HEK293 (cell line): ENCODE data around the gene TSSK3.

Experiments
- BCL11A ChIP-seq: fragments of 450-650 bp; formaldehyde crosslinking; IDR thresholded peaks from 2 replicates; pipeline ENCODE4 v1.5.1; 2016; ENCODE audit warnings: low read depth, missing biosample characterization, missing genetic modification characterization
- GLIS2 ChIP-seq: fragments of 450-650 bp; formaldehyde crosslinking; IDR thresholded peaks from 2 replicates; pipeline ENCODE4 v1.5.1; 2016; ENCODE audit warnings: missing biosample characterization, missing genetic modification characterization
- HOXA7 ChIP-seq: sonication (generic); formaldehyde crosslinking; IDR thresholded peaks from 2 replicates; pipeline ENCODE4 v1.8.1; 2022; ENCODE audit warnings: missing genetic modification reagents, borderline replicate concordance
- KLF16 ChIP-seq: fragments of 450-650 bp; formaldehyde crosslinking; IDR thresholded peaks from 2 replicates; pipeline ENCODE4 v1.5.1; 2017; ENCODE audit warnings: missing biosample characterization, missing genetic modification characterization
- KLF9 ChIP-seq: fragments of 450-650 bp; formaldehyde crosslinking; IDR thresholded peaks from 2 replicates; pipeline ENCODE4 v1.5.1; 2016; ENCODE audit warnings: missing biosample characterization, missing genetic modification characterization, low read depth
- MZF1 ChIP-seq: fragments of 450-650 bp; formaldehyde crosslinking; IDR thresholded peaks from 2 replicates; pipeline ENCODE4 v1.5.1; 2017; ENCODE audit warnings: missing biosample characterization, missing genetic modification characterization, borderline replicate concordance
- SCRT1 ChIP-seq: fragments of 450-650 bp; formaldehyde crosslinking; IDR thresholded peaks from 2 replicates; pipeline ENCODE4 v1.5.1; 2016; ENCODE audit warnings: missing biosample characterization, missing genetic modification characterization, borderline replicate concordance
- SCRT2 ChIP-seq: fragments of 450-650 bp; formaldehyde crosslinking; IDR thresholded peaks from 2 replicates; pipeline ENCODE4 v1.5.1; 2016; ENCODE audit warnings: missing biosample characterization, missing genetic modification characterization
- SETDB1 ChIP-seq: IDR thresholded peaks from one replicate; pipeline ENCODE4 v1.6.1; 2017; ENCODE audit warnings: mild to moderate bottlenecking, low read length, moderate library complexity, mixed read lengths; ENCODE audit not compliant: insufficient read length
- SP2 ChIP-seq: fragments of 450-650 bp; formaldehyde crosslinking; IDR thresholded peaks from 2 replicates; pipeline ENCODE4 v1.5.1; 2016; ENCODE audit warnings: missing biosample characterization, missing genetic modification characterization
- YY1 ChIP-seq: fragments of 450-650 bp; formaldehyde crosslinking; IDR thresholded peaks from 2 replicates; pipeline ENCODE4 v1.5.1; 2018; ENCODE audit warnings: missing biosample characterization, missing genetic modification characterization
- ZFHX2 ChIP-seq: fragments of 450-650 bp; formaldehyde crosslinking; conservative IDR thresholded peaks from 2 replicates; pipeline ENCODE4 v1.5.1; 2016; ENCODE audit warnings: missing biosample characterization, missing genetic modification characterization
- ZFP69B ChIP-seq: fragments of 450-650 bp; formaldehyde crosslinking; IDR thresholded peaks from 2 replicates; pipeline ENCODE4 v1.5.1; 2016; ENCODE audit warnings: missing biosample characterization, missing genetic modification characterization
- ZNF169 ChIP-seq: fragments of 450-650 bp; formaldehyde crosslinking; IDR thresholded peaks from 2 replicates; pipeline ENCODE4 v1.5.1; 2016; ENCODE audit warnings: missing biosample characterization, missing genetic modification characterization
- ZNF184 ChIP-seq: fragments of 450-650 bp; IDR thresholded peaks from 2 replicates; pipeline ENCODE4 v1.5.1; 2018; ENCODE audit warnings: missing biosample characterization, mild to moderate bottlenecking, missing genetic modification characterization
- ZNF266 ChIP-seq: fragments of 450-650 bp; formaldehyde crosslinking; IDR thresholded peaks from 2 replicates; pipeline ENCODE4 v1.5.1; 2016; ENCODE audit warnings: missing biosample characterization, missing genetic modification characterization, low read depth
- ZNF324 ChIP-seq: fragments of 450-650 bp; formaldehyde crosslinking; IDR thresholded peaks from 2 replicates; pipeline ENCODE4 v1.5.1; 2016; ENCODE audit warnings: missing biosample characterization, missing genetic modification characterization
- ZNF350 ChIP-seq: fragments of 450-650 bp; formaldehyde crosslinking; IDR thresholded peaks from 2 replicates; pipeline ENCODE4 v1.5.0; 2017; ENCODE audit warnings: missing biosample characterization, mild to moderate bottlenecking, missing genetic modification characterization
- ZNF366 ChIP-seq: fragments of 450-650 bp; formaldehyde crosslinking; conservative IDR thresholded peaks from 2 replicates; pipeline ENCODE4 v1.5.1; 2016; ENCODE audit warnings: missing biosample characterization, missing genetic modification characterization
- ZNF404 ChIP-seq: fragments of 450-650 bp; formaldehyde crosslinking; IDR thresholded peaks from 2 replicates; pipeline ENCODE4 v1.5.1; 2017; ENCODE audit warnings: missing biosample characterization, missing genetic modification characterization
- ZNF473 ChIP-seq: fragments of 450-650 bp; formaldehyde crosslinking; IDR thresholded peaks from 2 replicates; pipeline ENCODE4 v1.5.1; 2017; ENCODE audit warnings: missing biosample characterization, missing genetic modification characterization
- ZNF48 ChIP-seq: fragments of 450-650 bp; formaldehyde crosslinking; IDR thresholded peaks from 2 replicates; pipeline ENCODE4 v1.5.1; 2016; ENCODE audit warnings: missing biosample characterization, missing genetic modification characterization
- ZNF510 ChIP-seq: fragments of 450-650 bp; formaldehyde crosslinking; IDR thresholded peaks from 2 replicates; pipeline ENCODE4 v1.5.1; 2018; ENCODE audit warnings: mild to moderate bottlenecking, missing genetic modification characterization, missing biosample characterization; ENCODE audit not compliant: insufficient replicate concordance
- ZNF529 ChIP-seq: fragments of 450-650 bp; formaldehyde crosslinking; IDR thresholded peaks from 2 replicates; pipeline ENCODE4 v1.5.1; 2017; ENCODE audit warnings: missing genetic modification characterization, missing biosample characterization; ENCODE audit not compliant: insufficient replicate concordance
- ZNF596 ChIP-seq: fragments of 450-650 bp; IDR thresholded peaks from 2 replicates; pipeline ENCODE4 v1.5.0; 2018; ENCODE audit warnings: missing biosample characterization, mild to moderate bottlenecking, missing genetic modification characterization, moderate library complexity
- ZNF624 ChIP-seq: fragments of 450-650 bp; formaldehyde crosslinking; IDR thresholded peaks from 2 replicates; pipeline ENCODE4 v1.5.1; 2017; ENCODE audit warnings: missing biosample characterization, missing genetic modification characterization
- ZNF76 ChIP-seq: fragments of 450-650 bp; formaldehyde crosslinking; IDR thresholded peaks from 2 replicates; pipeline ENCODE4; 2016; ENCODE audit warnings: low read depth, missing biosample characterization, missing genetic modification characterization, borderline replicate concordance
- ZNF776 ChIP-seq: fragments of 450-650 bp; formaldehyde crosslinking; IDR thresholded peaks from 2 replicates; pipeline ENCODE4 v1.5.0; 2017; ENCODE audit warnings: missing biosample characterization, missing genetic modification characterization, borderline replicate concordance
- TF ChIP-seq, protein P1 (sequence below): fragments of 450-650 bp; formaldehyde crosslinking; IDR thresholded peaks from 2 replicates; pipeline ENCODE4 v1.5.1; 2016; ENCODE audit warnings: missing biosample characterization, missing genetic modification characterization
- TF ChIP-seq, protein P2 (sequence below): fragments of 450-650 bp; formaldehyde crosslinking; IDR thresholded peaks from 2 replicates; pipeline ENCODE4 v1.5.1; 2016; ENCODE audit warnings: missing biosample characterization, missing genetic modification characterization, low read depth
- TF ChIP-seq, protein P3 (sequence below): fragments of 450-650 bp; formaldehyde crosslinking; IDR thresholded peaks from 2 replicates; pipeline ENCODE4 v1.5.1; 2017; ENCODE audit warnings: missing biosample characterization, missing genetic modification characterization
- TF ChIP-seq, protein P4 (sequence below): fragments of 450-650 bp; formaldehyde crosslinking; IDR thresholded peaks from 2 replicates; pipeline ENCODE4 v1.5.1; 2017; ENCODE audit warnings: missing biosample characterization, missing genetic modification characterization
- TF ChIP-seq, protein P5 (sequence below): fragments of 450-650 bp; formaldehyde crosslinking; IDR thresholded peaks from 2 replicates; pipeline ENCODE4 v1.5.1; 2016; ENCODE audit warnings: missing biosample characterization, missing genetic modification characterization

TSSK3 gene

DNA sequence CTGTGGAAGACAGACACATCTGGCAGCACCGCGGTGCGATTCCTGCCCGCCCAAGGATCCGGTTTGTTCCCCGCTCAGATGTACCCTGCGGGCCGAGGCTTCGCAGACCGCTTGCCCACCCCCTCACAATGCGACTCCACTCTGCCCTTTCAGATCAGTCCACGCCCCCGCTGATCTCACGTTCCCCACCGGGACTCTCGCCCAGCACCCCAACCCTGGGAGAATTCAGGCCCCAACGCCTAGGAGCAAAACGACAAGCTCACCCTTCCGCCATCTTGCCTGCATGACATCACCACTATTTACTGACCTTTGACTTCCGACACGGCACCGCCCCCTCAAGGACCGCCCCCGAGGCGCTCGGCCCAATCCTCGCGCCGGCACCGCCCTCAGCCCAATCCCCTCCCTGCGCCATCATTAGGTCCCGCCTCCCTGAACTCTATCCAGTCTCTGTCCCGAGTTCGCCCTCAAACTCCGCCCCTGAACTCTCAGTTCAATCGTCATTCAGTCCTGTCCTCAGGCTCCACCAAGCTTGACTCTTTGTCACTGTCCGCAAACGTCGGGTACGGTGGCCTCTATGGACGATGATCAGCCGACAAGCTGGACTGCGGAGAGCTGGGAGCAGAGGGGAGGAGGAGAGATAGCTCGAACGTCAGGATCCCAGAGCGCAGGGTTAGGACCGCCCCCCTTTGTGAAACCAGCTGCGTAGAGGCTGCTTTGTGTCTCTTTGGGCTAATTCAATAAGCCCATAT is 32.0 kb downstream of the TSSK3 start, which contains the start of gene BSDC1 (continued):
- TF ChIP-seq MZF1 (tag by site-specific recombination) (no peak), ZNF169 (tag by site-specific recombination) (0 out of 2 replicates have a peak, but pooled peaks have one; percentile 48), BCL11A (tag by site-specific recombination) (peak; percentile 14; the same call in 1 of the 2 replicates), ZNF776 (tag by site-specific recombination) (no peak), SP2 (tag by site-specific recombination) (peak; percentile 100), ZFHX2 (tag by site-specific recombination) (peak; percentile 88), ZNF76 (tag by site-specific recombination) (peak; percentile 77), ZNF366 (tag by site-specific recombination) (peak; percentile 30; the same call in 1 of the 2 replicates), SETDB1 (peak; percentile 59), ZNF529 (tag by site-specific recombination) (no peak), KLF16 (tag by site-specific recombination) (peak; percentile 98), ZNF473 (tag by site-specific recombination) (no peak), GLIS2 (tag by site-specific recombination) (no peak; the same call in 1 of the 2 replicates), SCRT2 (tag by site-specific recombination) (no peak), ZNF48 (tag by site-specific recombination) (no peak), ZNF324 (tag by site-specific recombination) (peak; percentile 91; the same call in 1 of the 2 replicates), YY1 (tag by site-specific recombination) (peak; percentile 92; the same call in 1 of the 2 replicates), ZNF266 (tag by site-specific recombination) (no peak), ZNF596 (tag by site-specific recombination) (no peak), KLF9 (tag by site-specific recombination) (peak; percentile 99), ZNF350 (no peak), ZNF510 (tag by site-specific recombination) (no peak), ZFP69B (peak; percentile 57), HOXA7 (CRISPR knock-in tag) (no peak), ZNF624 (tag by site-specific recombination) (no peak), SCRT1 (tag by site-specific recombination) (no peak), ZNF404 (tag by site-specific recombination) (no peak), ZNF184 (tag by site-specific recombination) (no peak)
- TF ChIP-seq, protein P1, sequence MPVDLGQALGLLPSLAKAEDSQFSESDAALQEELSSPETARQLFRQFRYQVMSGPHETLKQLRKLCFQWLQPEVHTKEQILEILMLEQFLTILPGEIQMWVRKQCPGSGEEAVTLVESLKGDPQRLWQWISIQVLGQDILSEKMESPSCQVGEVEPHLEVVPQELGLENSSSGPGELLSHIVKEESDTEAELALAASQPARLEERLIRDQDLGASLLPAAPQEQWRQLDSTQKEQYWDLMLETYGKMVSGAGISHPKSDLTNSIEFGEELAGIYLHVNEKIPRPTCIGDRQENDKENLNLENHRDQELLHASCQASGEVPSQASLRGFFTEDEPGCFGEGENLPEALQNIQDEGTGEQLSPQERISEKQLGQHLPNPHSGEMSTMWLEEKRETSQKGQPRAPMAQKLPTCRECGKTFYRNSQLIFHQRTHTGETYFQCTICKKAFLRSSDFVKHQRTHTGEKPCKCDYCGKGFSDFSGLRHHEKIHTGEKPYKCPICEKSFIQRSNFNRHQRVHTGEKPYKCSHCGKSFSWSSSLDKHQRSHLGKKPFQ (tag by site-specific recombination): no peak
- TF ChIP-seq, protein P2, sequence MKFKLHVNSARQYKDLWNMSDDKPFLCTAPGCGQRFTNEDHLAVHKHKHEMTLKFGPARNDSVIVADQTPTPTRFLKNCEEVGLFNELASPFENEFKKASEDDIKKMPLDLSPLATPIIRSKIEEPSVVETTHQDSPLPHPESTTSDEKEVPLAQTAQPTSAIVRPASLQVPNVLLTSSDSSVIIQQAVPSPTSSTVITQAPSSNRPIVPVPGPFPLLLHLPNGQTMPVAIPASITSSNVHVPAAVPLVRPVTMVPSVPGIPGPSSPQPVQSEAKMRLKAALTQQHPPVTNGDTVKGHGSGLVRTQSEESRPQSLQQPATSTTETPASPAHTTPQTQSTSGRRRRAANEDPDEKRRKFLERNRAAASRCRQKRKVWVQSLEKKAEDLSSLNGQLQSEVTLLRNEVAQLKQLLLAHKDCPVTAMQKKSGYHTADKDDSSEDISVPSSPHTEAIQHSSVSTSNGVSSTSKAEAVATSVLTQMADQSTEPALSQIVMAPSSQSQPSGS (tag by site-specific recombination): peak; percentile 100
- TF ChIP-seq, protein P3, sequence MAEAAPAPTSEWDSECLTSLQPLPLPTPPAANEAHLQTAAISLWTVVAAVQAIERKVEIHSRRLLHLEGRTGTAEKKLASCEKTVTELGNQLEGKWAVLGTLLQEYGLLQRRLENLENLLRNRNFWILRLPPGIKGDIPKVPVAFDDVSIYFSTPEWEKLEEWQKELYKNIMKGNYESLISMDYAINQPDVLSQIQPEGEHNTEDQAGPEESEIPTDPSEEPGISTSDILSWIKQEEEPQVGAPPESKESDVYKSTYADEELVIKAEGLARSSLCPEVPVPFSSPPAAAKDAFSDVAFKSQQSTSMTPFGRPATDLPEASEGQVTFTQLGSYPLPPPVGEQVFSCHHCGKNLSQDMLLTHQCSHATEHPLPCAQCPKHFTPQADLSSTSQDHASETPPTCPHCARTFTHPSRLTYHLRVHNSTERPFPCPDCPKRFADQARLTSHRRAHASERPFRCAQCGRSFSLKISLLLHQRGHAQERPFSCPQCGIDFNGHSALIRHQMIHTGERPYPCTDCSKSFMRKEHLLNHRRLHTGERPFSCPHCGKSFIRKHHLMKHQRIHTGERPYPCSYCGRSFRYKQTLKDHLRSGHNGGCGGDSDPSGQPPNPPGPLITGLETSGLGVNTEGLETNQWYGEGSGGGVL (tag by site-specific recombination): peak; percentile 1; the same call in 1 of the 2 replicates
- TF ChIP-seq, protein P4, sequence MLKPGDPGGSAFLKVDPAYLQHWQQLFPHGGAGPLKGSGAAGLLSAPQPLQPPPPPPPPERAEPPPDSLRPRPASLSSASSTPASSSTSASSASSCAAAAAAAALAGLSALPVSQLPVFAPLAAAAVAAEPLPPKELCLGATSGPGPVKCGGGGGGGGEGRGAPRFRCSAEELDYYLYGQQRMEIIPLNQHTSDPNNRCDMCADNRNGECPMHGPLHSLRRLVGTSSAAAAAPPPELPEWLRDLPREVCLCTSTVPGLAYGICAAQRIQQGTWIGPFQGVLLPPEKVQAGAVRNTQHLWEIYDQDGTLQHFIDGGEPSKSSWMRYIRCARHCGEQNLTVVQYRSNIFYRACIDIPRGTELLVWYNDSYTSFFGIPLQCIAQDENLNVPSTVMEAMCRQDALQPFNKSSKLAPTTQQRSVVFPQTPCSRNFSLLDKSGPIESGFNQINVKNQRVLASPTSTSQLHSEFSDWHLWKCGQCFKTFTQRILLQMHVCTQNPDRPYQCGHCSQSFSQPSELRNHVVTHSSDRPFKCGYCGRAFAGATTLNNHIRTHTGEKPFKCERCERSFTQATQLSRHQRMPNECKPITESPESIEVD: no peak
- TF ChIP-seq, protein P5, sequence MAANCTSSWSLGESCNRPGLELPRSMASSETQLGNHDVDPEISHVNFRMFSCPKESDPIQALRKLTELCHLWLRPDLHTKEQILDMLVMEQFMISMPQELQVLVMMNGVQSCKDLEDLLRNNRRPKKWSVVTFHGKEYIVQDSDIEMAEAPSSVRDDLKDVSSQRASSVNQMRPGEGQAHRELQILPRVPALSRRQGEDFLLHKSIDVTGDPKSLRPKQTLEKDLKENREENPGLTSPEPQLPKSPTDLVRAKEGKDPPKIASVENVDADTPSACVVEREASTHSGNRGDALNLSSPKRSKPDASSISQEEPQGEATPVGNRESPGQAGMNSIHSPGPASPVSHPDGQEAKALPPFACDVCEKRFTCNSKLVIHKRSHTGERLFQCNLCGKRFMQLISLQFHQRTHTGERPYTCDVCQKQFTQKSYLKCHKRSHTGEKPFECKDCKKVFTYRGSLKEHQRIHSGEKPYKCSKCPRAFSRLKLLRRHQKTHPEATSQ: peak; percentile 76; the same call in 1 of the 2 replicates
